Measurements from ENCODE around the gene OR1J2.
"Not testable (repeated sequence)": the region's sequence is repeated elsewhere in the genome, so short reads cannot be mapped to it uniquely, and the experiment has no call there.

OR1J2 gene

GRCh38 chr9:122506964-122507363 lies 3.6 kb upstream of the OR1J2 start:
- H3K4me3 ChIP-seq (ENCODE audit: low read depth, low read length): no peak overlapping the region
- TF ChIP-seq, protein P1, sequence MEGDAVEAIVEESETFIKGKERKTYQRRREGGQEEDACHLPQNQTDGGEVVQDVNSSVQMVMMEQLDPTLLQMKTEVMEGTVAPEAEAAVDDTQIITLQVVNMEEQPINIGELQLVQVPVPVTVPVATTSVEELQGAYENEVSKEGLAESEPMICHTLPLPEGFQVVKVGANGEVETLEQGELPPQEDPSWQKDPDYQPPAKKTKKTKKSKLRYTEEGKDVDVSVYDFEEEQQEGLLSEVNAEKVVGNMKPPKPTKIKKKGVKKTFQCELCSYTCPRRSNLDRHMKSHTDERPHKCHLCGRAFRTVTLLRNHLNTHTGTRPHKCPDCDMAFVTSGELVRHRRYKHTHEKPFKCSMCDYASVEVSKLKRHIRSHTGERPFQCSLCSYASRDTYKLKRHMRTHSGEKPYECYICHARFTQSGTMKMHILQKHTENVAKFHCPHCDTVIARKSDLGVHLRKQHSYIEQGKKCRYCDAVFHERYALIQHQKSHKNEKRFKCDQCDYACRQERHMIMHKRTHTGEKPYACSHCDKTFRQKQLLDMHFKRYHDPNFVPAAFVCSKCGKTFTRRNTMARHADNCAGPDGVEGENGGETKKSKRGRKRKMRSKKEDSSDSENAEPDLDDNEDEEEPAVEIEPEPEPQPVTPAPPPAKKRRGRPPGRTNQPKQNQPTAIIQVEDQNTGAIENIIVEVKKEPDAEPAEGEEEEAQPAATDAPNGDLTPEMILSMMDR (IDR thresholded peaks at IDR 0.05; ENCODE audit: low read depth, low read length): no peak
- no peaks in the 10 kb centered on the region for H3K9me3 ChIP-seq

GRCh38 chr9:122518226-122518625 lies 7.6 kb downstream of the OR1J2 start:
- Histone ChIP-seq H3K4me3 (ENCODE audit: low read depth, low read length) (no peak overlapping the region), H3K27me3 (peaks cover 9% of the 10 kb centered on the region), H3K9me3 (no peaks in the 10 kb centered on the region), H3K4me1 (no peaks in the 10 kb centered on the region), H3K36me3 (no peaks in the 10 kb centered on the region)
- TF ChIP-seq, protein P1 (IDR thresholded peaks at IDR 0.05; ENCODE audit: low read depth, low read length): no peak
- DNase-seq: no peak

More at GRCh38 chr9:122506964-122507363, 3.6 kb upstream of the OR1J2 start:
- Histone ChIP-seq H3K4me1 (no peaks in the 10 kb centered on the region), H3K36me3 (no peaks in the 10 kb centered on the region), H3K27me3 (peaks cover 11% of the 10 kb centered on the region)
- DNase-seq: no peak

DNA sequence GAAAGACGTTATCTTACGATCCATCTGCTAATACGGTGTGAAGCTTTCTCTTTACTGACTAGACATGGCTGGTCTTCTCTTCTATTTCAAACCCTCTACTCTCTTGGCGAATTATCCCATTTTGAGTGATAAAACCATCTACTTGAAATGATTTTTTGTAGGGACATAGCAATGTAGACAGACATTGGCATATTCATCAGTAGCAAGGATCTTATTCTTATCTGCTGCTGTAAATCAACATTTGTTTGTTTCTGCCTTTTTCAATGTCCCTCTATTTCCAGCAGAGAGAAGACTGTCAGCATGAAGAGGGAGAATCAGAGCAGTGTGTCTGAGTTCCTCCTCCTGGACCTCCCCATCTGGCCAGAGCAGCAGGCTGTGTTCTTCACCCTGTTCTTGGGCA lies 8.2 kb downstream of the OR1J2 start, which contains the start of gene OR1J4:
OR1J4 (plus strand) TSS at position 301 of the 400 bp plus-strand sequence; CDS start at position 301, 0 bp downstream.
- TF ChIP-seq, protein P1 (IDR thresholded peaks at IDR 0.05; ENCODE audit: low read depth, low read length): no peak
- peaks cover 9% of the 10 kb centered on the region for H3K27me3 ChIP-seq
- H3K9me3 ChIP-seq: no peaks in the 10 kb centered on the region
- no peaks in the 10 kb centered on the region for H3K36me3 ChIP-seq
- H3K4me1 ChIP-seq: no peaks in the 10 kb centered on the region
- no peak within 1 kb of the TSS for H3K4me3 ChIP-seq (ENCODE audit: low read depth, low read length)
- DNase-seq: no peak

GRCh38 chr9:122519376-122519775 lies 8.8 kb downstream of the OR1J2 start:
- H3K36me3 ChIP-seq: no peaks in the 10 kb centered on the region
- no peak for DNase-seq
- H3K4me3 ChIP-seq (ENCODE audit: low read depth, low read length): no peak overlapping the region
- TF ChIP-seq, protein P1 (IDR thresholded peaks at IDR 0.05; ENCODE audit: low read depth, low read length): no peak
- H3K4me1 ChIP-seq: no peaks in the 10 kb centered on the region
- H3K9me3 ChIP-seq: no peaks in the 10 kb centered on the region
- H3K27me3 ChIP-seq: peaks cover 9% of the 10 kb centered on the region

- peaks cover 12% of the 10 kb centered on the region; the same call in 1 of the 2 replicates for H3K27me3 ChIP-seq
- no peak overlapping the region for H3K4me3 ChIP-seq (ENCODE audit: low read depth, low read length)
- no peaks in the 10 kb centered on the region for H3K9me3 ChIP-seq
- TF ChIP-seq, protein P1 (IDR thresholded peaks at IDR 0.05; ENCODE audit: low read depth, low read length): no peak
- no peaks in the 10 kb centered on the region for H3K36me3 ChIP-seq
- no peaks in the 10 kb centered on the region for H3K4me1 ChIP-seq
- no peak for DNase-seq
These were observed 16.0 kb downstream of the OR1J2 start for GRCh38 chr9:122526602-122527001.

GRCh38 chr9:122527193-122527592 lies 16.6 kb downstream of the OR1J2 start, which contains the start of gene OR1N1:
OR1N1 (minus strand) TSS chr9:122527293; CDS start chr9:122527293, 0 bp downstream.
- Histone ChIP-seq H3K27me3 (peaks cover 12% of the 10 kb centered on the region; the same call in 1 of the 2 replicates), H3K4me1 (no peaks in the 10 kb centered on the region), H3K9me3 (no peaks in the 10 kb centered on the region), H3K36me3 (no peaks in the 10 kb centered on the region), H3K4me3 (ENCODE audit: low read depth, low read length) (no peak within 1 kb of the TSS)
- TF ChIP-seq, protein P1 (IDR thresholded peaks at IDR 0.05; ENCODE audit: low read depth, low read length): no peak
- no peak for DNase-seq

DNA sequence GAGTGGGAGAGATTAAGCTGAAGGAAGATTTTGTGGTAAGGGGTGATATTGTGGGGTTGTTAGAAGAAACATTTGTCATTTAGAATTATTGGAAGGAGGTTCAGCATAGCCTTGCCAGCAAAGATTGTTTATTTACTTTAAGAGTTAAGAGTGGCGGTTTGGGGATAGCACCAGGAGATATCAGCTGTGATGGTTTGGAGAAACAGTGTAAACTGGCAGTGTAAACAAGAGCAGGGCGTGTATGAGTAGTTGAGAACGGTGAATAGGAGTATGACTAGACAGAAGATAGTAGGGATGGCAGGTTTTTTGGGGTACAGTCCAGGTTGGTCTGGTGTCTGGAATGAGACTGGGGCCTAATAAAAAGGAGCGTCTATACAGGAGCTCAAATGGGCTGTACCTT lies 20.6 kb downstream of the OR1J2 start:
- H3K4me3 ChIP-seq (ENCODE audit: low read depth, low read length); H3K4me1 ChIP-seq; H3K36me3 ChIP-seq; H3K9me3 ChIP-seq; DNase-seq: not testable (repeated sequence)
- peaks cover 15% of the 10 kb centered on the region; the same call in 1 of the 2 replicates for H3K27me3 ChIP-seq

Data from BE2C (cell line).